Activated CD8-positive, alpha-beta memory T cell treated with anti-CD3 and anti-CD28 coated beads, Interleukin-2, amount 50 U/mL, for 1 hour (primary cell): ENCODE data around the gene BRIP1.
"Not testable (repeated sequence)": the region's sequence is repeated elsewhere in the genome, so short reads cannot be mapped to it uniquely, and the experiment has no call there.

ENCODE experiments used
- DNase-seq: peaks from one replicate; pipeline ENCODE4 v3.0.0-alpha.2; 2020; ENCODE audit errors: extremely low read depth

Gene BRIP1

DNA sequence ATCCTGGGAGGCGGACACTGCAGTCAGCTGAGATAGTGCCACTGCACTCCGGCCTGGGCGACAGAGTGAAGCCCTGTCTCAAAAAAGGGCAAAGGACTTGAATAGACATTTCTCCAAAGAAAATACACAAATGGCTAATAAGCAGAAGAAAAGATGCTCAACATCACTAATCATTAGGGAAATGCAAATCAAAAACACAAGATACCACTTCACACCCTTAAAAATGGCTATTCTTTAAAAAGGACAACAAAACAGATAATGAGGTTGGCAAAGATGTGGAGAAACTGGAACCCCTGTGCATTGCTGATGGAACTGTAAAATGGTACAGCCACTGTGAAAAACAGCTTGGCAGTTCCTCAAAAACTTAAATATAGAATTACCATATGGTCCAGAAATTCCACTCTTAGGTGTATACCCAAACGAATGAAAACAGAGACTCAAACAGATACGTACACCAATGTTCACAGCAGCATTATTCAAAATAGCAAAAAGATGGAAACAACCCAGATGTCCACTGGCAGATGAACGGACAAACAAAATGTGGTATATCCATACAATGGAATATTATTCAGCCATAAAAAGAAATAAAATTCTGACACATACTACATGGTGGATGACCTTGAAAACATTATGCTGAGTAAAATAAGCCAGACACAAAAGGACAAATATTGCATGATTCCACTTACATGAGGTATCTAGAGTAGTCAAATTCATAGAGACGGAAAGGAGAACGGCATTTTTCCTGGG lies 35.5 kb downstream of the BRIP1 start:
- DNase-seq = no peak

DNA sequence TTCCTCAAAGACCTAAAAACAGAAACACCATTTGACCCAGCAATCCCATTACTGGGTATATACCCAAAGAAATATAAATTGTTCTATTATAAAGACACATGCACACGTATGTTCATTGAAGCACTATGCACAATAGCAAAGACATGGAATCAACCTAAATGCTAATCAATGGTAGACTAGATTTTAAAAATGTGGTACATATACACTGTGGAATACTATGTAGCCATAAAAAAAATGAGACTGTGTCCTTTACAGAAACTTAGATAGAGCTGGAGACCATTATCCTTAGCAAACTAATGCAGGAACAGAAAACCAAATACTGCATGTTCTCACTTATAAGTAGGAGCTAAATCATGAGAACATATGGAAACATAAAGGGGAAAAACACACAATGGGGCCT lies 36.5 kb downstream of the BRIP1 start:
- not testable (repeated sequence) for DNase-seq

- DNase-seq = not testable (repeated sequence)
Observed at GRCh38 chr17:61826198-61826597, 37.1 kb downstream of the BRIP1 start.

GRCh38 chr17:61825448-61826137 lies 37.7 kb downstream of the BRIP1 start:
- no peak for DNase-seq

- DNase-seq = no peak
Observed at GRCh38 chr17:61822326-61823285, 40.7 kb downstream of the BRIP1 start.

- DNase-seq = no peak
Observed at GRCh38 chr17:61821655-61822054, 41.7 kb downstream of the BRIP1 start.

- DNase-seq = not testable (repeated sequence)
Observed at GRCh38 chr17:61819265-61819664, 44.1 kb downstream of the BRIP1 start.

DNA sequence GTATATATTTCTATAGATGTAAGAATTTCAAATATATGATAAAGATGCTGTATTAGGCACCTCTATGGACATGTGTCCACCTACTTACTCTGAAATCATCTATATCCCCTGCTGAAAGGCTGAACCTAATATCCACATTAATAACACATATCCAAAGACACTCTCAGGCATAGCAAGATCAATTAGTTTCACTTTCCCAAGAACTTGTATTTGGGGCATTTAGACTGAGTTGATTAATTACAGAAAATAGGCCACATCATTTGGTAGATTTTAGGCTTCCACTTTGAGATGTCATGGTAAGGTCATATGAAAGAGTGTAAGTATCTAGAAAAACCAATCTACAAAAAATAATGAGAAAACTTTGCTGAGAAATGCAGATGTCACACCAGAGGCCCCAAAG lies 45.1 kb downstream of the BRIP1 start:
- DNase-seq = no peak

GRCh38 chr17:61817452-61817851 lies 45.9 kb downstream of the BRIP1 start:
- DNase-seq = no peak

GRCh38 chr17:61816538-61816937 lies 46.8 kb downstream of the BRIP1 start:
- no peak for DNase-seq

DNA sequence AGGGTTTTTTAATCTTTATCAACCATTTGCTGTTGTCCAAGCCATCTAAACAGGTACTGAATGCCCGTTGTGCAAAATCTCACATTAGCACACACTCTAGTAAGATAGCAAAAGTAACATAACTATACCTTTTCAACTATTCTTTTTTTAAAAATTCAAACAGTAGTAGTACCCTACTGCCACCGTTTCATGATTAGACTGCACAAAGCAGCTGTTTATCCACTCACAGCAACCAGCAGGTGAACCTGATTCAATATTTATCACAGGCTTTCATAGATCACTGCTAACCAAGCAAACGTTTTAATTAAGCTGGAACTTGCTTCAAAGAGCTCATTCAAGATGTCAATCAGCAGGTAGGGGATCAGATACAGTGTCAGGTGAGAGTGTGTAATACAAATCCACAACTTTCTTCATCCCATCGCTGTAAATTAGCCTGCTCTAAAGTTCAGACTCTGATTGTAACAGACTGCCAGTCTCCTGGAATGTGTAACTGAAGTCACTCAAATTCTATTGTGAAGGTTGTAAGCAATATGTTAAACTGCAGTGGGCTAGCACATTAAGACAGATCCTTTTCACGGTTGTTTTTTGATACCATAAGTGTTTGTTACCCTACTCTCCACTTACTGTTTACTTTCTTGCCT lies 47.3 kb downstream of the BRIP1 start:
- DNase-seq = no peak

GRCh38 chr17:61814485-61814884 lies 48.8 kb downstream of the BRIP1 start:
- no peak for DNase-seq

DNA sequence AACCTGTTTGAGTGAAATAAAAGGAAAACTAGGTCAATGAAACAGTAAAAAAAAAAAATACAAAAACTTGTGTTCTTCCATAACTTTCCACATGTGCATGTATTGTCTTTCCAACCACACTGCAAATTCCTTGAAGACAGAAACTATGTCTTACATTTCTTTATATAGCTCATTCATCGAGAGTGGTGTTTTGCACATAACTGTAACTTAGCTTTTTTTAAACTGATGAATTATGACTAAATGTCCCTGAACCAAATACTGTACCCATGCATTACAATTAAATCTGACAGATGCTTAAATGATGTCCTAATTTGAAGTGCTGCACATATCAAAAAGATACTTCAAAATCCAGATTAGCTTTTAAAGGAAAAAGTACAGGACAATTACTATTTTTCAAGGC lies 50.1 kb downstream of the BRIP1 start:
- DNase-seq = no peak

GRCh38 chr17:61812747-61813146 lies 50.6 kb downstream of the BRIP1 start:
- DNase-seq = no peak

GRCh38 chr17:61809816-61810392 lies 53.4 kb downstream of the BRIP1 start:
- no peak for DNase-seq

- DNase-seq = no peak
Observed at GRCh38 chr17:61808442-61808841, 54.9 kb downstream of the BRIP1 start.

DNA sequence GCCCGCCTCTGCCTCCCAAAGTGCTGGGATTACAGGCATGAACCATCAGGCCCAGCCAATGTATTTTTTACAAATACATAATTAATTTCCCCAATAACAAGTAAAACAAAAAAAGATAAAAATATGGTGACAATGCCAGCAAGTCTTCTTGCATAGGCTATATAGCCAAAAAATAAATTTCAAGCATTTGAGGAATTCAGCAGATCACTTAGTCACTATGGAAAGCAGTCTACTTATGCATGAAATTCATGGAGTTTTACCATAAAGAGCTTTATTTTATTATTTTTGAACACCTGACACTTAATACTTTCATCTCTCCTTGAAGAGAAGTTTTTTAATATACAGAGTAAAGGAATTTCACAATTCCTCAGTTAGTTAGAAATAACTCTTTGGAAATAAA lies 56.4 kb downstream of the BRIP1 start:
- no peak for DNase-seq

GRCh38 chr17:61806081-61806828 lies 57.1 kb downstream of the BRIP1 start:
- no peak for DNase-seq

DNA sequence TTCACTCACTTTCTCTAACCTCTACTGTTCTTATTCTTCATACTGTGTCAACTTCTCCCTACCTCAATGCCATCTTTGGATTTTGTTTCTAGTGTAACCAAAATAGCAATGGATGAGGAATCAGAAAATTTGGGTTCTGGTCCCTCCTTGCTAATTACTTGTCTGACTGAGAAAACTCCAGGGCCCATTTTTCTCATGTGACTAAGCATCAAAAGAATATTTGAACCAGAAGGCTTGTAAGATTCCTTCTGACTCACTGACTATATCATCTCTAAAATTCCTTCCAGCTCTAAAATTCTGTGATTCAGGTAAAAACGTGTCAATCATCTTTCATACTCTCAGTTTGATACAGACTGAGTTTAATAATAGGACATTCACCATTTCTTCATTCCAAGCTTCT lies 57.9 kb downstream of the BRIP1 start:
- DNase-seq = no peak

DNA sequence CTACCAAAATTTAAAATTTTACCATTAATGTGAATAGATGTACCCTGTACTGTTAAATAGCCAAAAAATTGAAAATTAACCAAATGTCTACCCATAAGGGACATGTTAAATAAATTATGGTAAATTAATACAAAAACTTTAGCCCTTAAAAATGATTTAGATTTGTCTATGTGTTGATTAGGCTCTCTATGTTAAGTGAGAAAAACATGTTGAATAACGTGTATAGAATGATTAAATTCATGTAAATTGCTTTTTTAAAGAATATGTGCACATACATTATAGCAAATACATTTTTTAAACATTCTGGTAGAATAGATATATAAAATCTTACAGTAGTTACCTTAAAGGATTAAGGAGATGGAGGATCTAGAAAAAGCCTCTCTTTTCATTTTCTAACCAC lies 59.5 kb downstream of the BRIP1 start:
- DNase-seq = no peak

DNA sequence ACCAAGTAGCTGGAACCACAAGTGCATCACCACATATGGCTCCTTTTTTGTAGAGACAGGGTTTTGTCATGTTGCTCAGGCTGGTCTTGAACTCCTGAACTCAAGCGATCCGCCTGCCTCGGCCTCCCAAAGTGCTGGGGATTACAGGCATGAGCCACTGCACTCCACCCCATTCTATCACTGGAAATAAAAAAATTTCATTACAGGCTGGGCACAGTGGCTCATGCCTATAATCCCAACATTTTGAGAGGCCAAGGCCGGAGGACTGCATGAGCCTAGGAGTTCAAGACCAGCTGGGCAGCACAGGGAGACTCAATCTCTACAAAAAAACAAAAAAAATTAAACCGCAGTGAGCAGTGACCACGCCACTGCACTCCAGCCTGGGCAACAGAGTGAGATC lies 60.1 kb downstream of the BRIP1 start:
- DNase-seq = no peak
